Ecto neural progenitor cell (in vitro differentiated cells): ENCODE measurements around the gene IGSF21.

Source experiments
- DNase-seq: peaks from one replicate; pipeline ENCODE4 v3.0.0-alpha.2; 2018; ENCODE audit warnings: low spot score

Gene IGSF21

DNA sequence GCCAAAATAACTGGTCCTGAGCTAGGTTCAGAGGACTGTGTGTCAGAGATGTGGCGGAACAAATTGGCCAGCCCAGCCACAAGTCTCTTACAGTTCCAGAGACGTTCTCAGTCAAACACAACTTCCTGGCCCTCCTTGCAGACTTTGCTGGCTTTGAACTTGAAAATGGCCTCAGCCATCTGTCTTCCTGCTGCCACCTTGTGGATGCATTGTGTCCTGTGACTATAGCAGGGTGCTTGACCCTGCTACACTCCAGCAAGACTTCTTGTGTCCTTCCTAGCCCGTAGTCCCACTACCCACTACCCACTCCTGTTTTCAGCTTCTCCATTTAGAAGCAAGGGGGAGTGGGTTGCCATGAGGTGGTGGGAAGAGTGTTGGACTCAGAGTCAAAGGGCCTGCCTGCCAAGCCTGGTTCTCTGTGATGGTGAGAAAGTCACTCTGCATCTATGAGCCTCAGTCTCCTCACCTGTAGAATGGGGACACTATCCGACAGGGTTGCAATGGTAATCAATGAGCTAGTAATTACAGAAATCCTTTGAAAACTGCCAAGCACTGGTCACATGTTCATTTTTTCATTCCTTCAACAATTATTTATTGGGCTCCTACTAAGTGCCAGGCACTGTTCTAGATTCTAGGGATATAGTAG is 109.9 kb downstream of the IGSF21 start:
- no peak for DNase-seq

DNA sequence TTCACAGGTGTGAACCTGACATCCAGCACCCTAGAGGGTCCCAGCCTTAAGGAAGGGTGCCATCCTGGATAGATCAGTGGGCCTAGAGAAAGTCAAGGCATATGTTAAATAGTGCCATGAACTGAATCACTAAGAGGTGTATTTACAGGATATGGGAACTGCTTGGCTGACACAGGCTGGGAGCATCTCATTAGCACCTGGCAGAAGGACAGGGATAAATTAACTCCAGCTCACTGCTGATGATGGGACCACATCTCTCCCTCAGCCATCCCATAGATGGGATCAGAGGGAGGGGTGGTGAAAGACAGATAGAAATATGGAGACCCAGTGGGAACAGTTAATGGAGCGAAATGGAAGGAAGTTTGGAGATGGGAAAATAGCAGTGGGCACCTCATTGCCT is 122.0 kb downstream of the IGSF21 start:
- no peak for DNase-seq

- no peak for DNase-seq
These were observed 122.7 kb downstream of the IGSF21 start for GRCh38 chr1:18230321-18230720.

GRCh38 chr1:18230840-18231239 is 123.2 kb downstream of the IGSF21 start:
- no peak for DNase-seq

DNA sequence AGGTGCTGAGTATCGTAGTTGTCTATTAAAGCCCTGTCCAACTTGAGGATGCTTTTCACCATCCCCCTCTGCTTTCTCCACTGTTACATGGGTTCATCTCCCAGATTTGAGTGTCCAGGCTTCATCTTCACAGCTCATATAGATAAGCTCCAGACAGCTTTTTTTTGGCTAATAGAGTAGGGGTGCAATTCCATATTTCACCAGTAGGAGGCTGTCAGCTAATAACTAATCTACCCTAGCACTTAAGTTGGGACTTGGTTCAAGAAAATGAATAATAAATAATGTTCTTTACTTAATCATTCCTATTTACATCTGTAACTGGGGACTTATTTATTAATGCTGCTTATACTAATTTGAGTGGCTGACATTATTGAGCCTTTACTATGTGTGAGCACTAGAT is 124.5 kb downstream of the IGSF21 start:
- no peak for DNase-seq

- DNase-seq = no peak
These were observed 125.7 kb downstream of the IGSF21 start for GRCh38 chr1:18233176-18233864.

DNA sequence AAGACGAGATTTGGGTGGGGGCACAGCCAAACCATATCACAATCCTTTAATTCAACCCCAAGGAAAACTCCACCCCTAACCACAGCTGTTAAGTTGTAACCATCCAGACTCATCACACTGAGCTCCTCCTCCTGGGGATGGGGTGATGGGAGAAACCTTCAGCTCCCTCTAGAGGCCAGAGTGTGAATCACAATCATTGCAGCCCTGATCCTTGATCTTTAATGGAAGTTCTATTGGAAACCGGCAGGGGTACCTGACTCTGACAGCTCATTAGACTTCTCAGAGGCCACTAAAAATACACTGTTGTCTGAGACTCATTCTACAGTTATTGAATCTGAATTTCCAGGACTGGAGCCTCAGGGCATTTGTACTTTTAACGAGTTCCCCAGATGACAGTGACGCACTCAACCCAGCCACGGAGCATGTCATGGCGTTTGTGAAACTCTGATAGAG is 127.2 kb downstream of the IGSF21 start:
- peak; percentile 75 for DNase-seq

- DNase-seq = no peak
These were observed 129.8 kb downstream of the IGSF21 start for GRCh38 chr1:18237371-18237770.

GRCh38 chr1:18238190-18238589 is 130.6 kb downstream of the IGSF21 start:
- no peak for DNase-seq

DNA sequence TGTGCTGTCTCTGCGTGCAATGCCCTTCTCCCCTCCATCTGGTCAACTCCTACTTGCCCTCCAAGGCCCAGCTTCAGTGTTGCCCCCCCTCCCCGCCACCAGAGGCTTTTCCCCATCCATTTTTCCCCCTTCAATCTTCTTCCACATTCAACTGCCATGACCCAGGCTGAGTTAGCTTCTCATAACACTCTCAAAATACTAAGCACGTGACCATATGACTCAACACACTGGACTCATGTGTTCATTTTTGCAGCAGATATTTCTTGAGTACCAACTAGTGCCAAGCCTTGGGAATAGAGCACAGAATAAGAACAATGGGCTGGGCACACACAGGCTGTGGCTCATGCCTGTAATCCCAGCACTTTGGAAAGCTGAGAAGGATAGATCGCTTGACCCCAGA is 132.1 kb downstream of the IGSF21 start:
- no peak for DNase-seq

DNA sequence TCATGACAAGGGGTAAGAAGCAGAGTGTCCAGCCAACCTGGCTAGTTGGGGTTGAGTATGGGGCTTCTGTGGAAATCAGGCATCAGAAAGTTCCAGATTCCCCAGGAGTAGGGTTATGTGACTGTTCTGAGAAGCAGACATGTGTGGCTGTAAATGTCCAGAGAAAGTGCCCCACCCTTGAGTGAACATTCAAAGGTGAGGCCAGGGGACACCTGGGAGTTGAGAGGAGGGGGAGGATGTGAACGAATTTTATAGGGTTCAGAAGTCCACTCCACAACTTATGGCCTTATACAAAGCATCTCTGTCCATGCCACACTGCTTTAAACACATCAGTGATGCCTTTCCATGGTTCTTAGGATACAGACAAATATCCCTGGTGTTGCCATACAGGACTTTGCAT is 133.3 kb downstream of the IGSF21 start:
- no peak for DNase-seq

DNA sequence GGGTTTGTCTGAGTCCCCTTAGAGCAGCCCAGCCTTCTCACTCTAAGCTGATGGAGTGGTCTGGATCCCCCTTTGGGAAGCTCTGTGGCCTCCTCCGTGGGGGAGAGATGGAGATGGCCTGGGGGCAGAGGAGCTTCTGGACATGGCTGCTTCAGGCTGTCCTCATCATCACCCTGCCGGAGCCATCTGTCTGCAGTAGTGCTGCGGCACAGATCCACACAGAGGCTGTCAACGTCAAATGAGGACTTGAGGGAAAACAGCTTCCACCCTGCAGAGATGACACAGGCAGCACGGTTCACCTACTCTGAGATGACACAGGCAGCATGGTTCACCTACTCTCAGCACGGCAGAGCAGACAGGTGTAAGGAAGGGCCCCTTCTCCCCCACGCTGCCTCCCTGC is 134.3 kb downstream of the IGSF21 start:
- no peak for DNase-seq

- DNase-seq = no peak
These were observed 136.0 kb downstream of the IGSF21 start for GRCh38 chr1:18243503-18244175.

DNA sequence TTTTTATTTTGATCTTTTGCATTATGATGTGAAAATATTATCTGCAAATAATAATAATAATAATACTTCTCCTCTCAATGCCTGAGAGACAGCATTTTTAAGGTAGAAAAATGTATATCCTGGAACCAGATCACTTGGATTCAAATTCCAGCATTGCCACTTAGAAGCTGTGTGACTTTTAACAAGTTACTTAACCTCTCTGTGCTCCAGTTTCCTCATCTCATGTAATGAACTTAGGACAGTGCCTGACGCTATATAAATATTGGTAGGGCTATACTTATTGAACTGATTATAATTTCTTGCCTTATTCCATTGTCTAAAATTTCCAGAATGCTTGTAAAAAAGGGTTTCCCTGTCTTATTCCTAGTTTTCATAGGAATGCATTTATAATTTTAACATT is 137.2 kb downstream of the IGSF21 start:
- no peak for DNase-seq

- no peak for DNase-seq
These were observed 138.0 kb downstream of the IGSF21 start for GRCh38 chr1:18245647-18246046.

DNA sequence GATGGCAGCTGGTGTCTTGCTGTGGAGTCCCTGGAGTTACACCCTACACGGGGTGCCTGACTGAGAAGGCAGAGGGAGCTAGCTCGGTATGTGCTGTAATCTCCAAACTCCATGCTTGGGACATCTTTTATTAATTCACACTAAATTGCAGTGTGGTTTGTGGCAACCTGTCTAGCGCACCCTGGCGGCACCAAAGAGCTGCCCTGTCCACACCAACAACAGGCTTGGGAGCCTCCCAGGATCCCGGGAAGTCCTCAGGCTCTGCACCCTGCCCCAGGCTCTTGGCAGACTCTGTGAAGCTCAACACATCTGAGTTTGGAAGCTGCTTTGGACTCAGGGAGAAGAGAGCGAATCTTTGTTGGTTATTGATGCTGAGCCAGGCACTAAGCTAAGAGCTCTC is 138.9 kb downstream of the IGSF21 start:
- no peak for DNase-seq

GRCh38 chr1:18247151-18247550 is 139.6 kb downstream of the IGSF21 start:
- DNase-seq = no peak

- DNase-seq = no peak
These were observed 142.0 kb downstream of the IGSF21 start for GRCh38 chr1:18249631-18250030.

GRCh38 chr1:18253093-18253492 is 145.5 kb downstream of the IGSF21 start:
- no peak for DNase-seq

- peak; percentile 87 for DNase-seq
These were observed 149.0 kb downstream of the IGSF21 start for GRCh38 chr1:18256282-18257235.

- DNase-seq = no peak
These were observed 150.2 kb downstream of the IGSF21 start for GRCh38 chr1:18257778-18258177.

DNA sequence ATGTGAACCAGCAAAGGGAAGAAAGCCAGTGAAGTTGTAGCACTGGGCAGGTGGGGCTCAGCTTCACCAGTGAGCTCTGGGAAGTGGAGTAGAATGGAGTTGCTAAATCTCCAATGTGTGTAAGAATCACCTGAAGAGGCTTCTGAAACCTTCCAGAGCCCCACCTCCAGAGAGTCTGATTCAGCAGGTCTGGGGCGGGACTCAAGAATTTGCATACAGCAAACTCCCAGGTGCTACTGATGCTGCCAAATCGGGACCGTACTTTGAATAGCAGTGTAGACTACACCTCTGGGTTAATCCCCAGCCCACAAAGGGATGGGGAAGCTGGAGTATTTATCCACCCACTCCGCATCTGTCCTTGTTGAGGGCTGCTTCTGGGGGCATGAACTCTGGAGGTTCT is 154.3 kb downstream of the IGSF21 start:
- no peak for DNase-seq
